SU-DHL-6 (cell line): ENCODE measurements around the gene S100A4.
"Not testable (repeated sequence)": the region's sequence is repeated elsewhere in the genome, so short reads cannot be mapped to it uniquely, and the experiment has no call there.

Experiments
- H2AFZ ChIP-seq: fragments of 200-600 bp; sonication (generic); 2 replicates; pipeline ENCODE4 v1.6.1; 2014; ENCODE audit warnings: low read depth, mild to moderate bottlenecking, moderate library complexity, mixed read lengths, antibody characterized with exemption, low read length; ENCODE audit not compliant: severe bottlenecking
- H3F3A ChIP-seq: fragments of 200-600 bp; shearing (Covaris generic); 2 replicates; pipeline ENCODE4 v1.6.0; 2016; ENCODE audit warnings: antibody characterized with exemption, mild to moderate bottlenecking; ENCODE audit not compliant: insufficient read depth
- H3K27ac ChIP-seq: fragments of 200-600 bp; sonication (generic); 2 replicates; pipeline ENCODE4 v1.5.1; 2016; ENCODE audit warnings: low read depth, mild to moderate bottlenecking, low read length, moderate library complexity, mixed read lengths
- H3K27me3 ChIP-seq: fragments of 200-600 bp; sonication (generic), shearing (Covaris generic); 2 replicates; pipeline ENCODE4 v1.6.0; 2014; ENCODE audit warnings: mild to moderate bottlenecking, low read length
- H3K36me3 ChIP-seq: fragments of 200-600 bp; sonication (generic); 2 replicates; pipeline ENCODE4 v1.6.1; 2014; ENCODE audit warnings: mild to moderate bottlenecking, low read length, mixed read lengths
- H3K4me2 ChIP-seq: fragments of 300-600, 200-600 bp; shearing (Covaris generic), sonication (generic); 2 replicates; pipeline ENCODE4 v1.6.0; 2014; ENCODE audit warnings: low read length, low read depth, mild to moderate bottlenecking; ENCODE audit not compliant: poor library complexity, severe bottlenecking
- H3K4me3 ChIP-seq: fragments of 200-600 bp; sonication (generic); 2 replicates; pipeline ENCODE4 v1.5.1; 2014; ENCODE audit warnings: antibody characterized with exemption, low read length, mild to moderate bottlenecking, mixed read lengths; ENCODE audit not compliant: insufficient read depth, poor library complexity, severe bottlenecking
- H3K79me2 ChIP-seq: fragments of 200-600 bp; sonication (generic); 2 replicates; pipeline ENCODE4 v1.6.1; 2014; ENCODE audit warnings: mild to moderate bottlenecking, low read length, moderate library complexity; ENCODE audit not compliant: insufficient read depth
- H3K9ac ChIP-seq: fragments of 200-600 bp; sonication (generic); 2 replicates; pipeline ENCODE4 v1.7.0; 2014; ENCODE audit warnings: mild to moderate bottlenecking, low read length
- H3K9me2 ChIP-seq: fragments of 200-600 bp; sonication (generic); replicated peaks from 2 replicates; pipeline ENCODE4 v1.6.1; 2014; ENCODE audit warnings: low read length; ENCODE audit not compliant: insufficient read depth
- H3K9me3 ChIP-seq: fragments of 200-600 bp; sonication (generic); 2 replicates; pipeline ENCODE4 v1.6.1; 2014; ENCODE audit warnings: low read length, mixed read lengths; ENCODE audit not compliant: insufficient read depth
- H4K20me1 ChIP-seq: fragments of 200-600 bp; sonication (generic); 2 replicates; pipeline ENCODE4 v1.6.1; 2014; ENCODE audit warnings: low read depth, mild to moderate bottlenecking, antibody characterized with exemption, low read length, moderate library complexity, mixed read lengths
- CTCF ChIP-seq: fragments of 200-600 bp; sonication (generic); IDR thresholded peaks from one replicate; pipeline ENCODE4 v1.5.1; 2017; ENCODE audit warnings: antibody characterized with exemption, mild to moderate bottlenecking, low read length, moderate library complexity; ENCODE audit not compliant: insufficient read depth, poor library complexity, severe bottlenecking
- EZH2phosphoT487 ChIP-seq: fragments of 200-600 bp; sonication (generic), shearing (Covaris generic); conservative IDR thresholded peaks from 2 replicates; pipeline ENCODE4 v1.6.1; 2018; ENCODE audit warnings: mild to moderate bottlenecking, antibody characterized with exemption, low read length, moderate library complexity, mixed read lengths

Gene S100A4

GRCh38 chr1:153545067-153546055, at the start of gene S100A4:
TSS of gene S100A4 (minus strand) at chr1:153545806. CDS start at chr1:153544794, 1,012 bp downstream.
- no peak for TF ChIP-seq EZH2phosphoT487
- no peak for TF ChIP-seq CTCF
- Histone ChIP-seq H3F3A (no peaks in the 10 kb centered on the region), H3K9me2 (no peaks in the 10 kb centered on the region), H3K79me2 (no peaks in the 10 kb centered on the region), H3K9ac (no peak within 1 kb of the TSS), H2AFZ (no peak within 1 kb of the TSS), H3K27me3 (no peaks in the 10 kb centered on the region), H4K20me1 (no peaks in the 10 kb centered on the region), H3K27ac (no peak within 1 kb of the TSS), H3K9me3 (no peaks in the 10 kb centered on the region), H3K4me2 (no peak within 1 kb of the TSS), H3K4me3 (no peak within 1 kb of the TSS), H3K36me3 (no peaks in the 10 kb centered on the region)

- H3K4me3 ChIP-seq = no peak overlapping the region
- H3K4me2 ChIP-seq = no peak overlapping the region
- no peaks in the 10 kb centered on the region for H3K79me2 ChIP-seq
- H3K27ac ChIP-seq = no peak overlapping the region
- TF ChIP-seq CTCF (no peak), EZH2phosphoT487 (no peak)
- no peaks in the 10 kb centered on the region for H3K27me3 ChIP-seq
- no peaks in the 10 kb centered on the region for H3K36me3 ChIP-seq
- no peaks in the 10 kb centered on the region for H3K9me2 ChIP-seq
- H3K9me3 ChIP-seq = no peaks in the 10 kb centered on the region
- H4K20me1 ChIP-seq = no peaks in the 10 kb centered on the region
- peak overlapping the region; percentile 24 for H2AFZ ChIP-seq
- no peaks in the 10 kb centered on the region for H3F3A ChIP-seq
- H3K9ac ChIP-seq = no peak overlapping the region
Measured at GRCh38 chr1:153592748-153593147, 47.1 kb upstream of the S100A4 start.

GRCh38 chr1:153588482-153588881, 42.9 kb upstream of the S100A4 start:
- no peaks in the 10 kb centered on the region for H3K36me3 ChIP-seq
- no peak overlapping the region for H2AFZ ChIP-seq
- H3K79me2 ChIP-seq = no peaks in the 10 kb centered on the region
- no peak overlapping the region for H3K4me2 ChIP-seq
- no peak for TF ChIP-seq EZH2phosphoT487
- no peak for TF ChIP-seq CTCF
- no peaks in the 10 kb centered on the region for H3F3A ChIP-seq
- no peaks in the 10 kb centered on the region for H4K20me1 ChIP-seq
- H3K9me2 ChIP-seq = no peaks in the 10 kb centered on the region
- H3K27ac ChIP-seq = no peak overlapping the region
- no peaks in the 10 kb centered on the region for H3K27me3 ChIP-seq
- H3K9me3 ChIP-seq = no peaks in the 10 kb centered on the region
- no peak overlapping the region for H3K4me3 ChIP-seq
- no peak overlapping the region for H3K9ac ChIP-seq

- not testable (repeated sequence) for H3K36me3 ChIP-seq, H4K20me1 ChIP-seq, H3K9me3 ChIP-seq, H3K27ac ChIP-seq, H3K4me2 ChIP-seq, H3K9me2 ChIP-seq, H3K27me3 ChIP-seq, H3K79me2 ChIP-seq, H3K4me3 ChIP-seq, H3F3A ChIP-seq, H3K9ac ChIP-seq, H2AFZ ChIP-seq
Measured at GRCh38 chr1:153588033-153588432, 42.4 kb upstream of the S100A4 start.
